ENCODE measurements around the gene BTBD16.

GRCh38 chr10:122245136-122245535, 26.0 kb upstream of the BTBD16 start:
- TF ChIP-seq CTCF (conservative IDR thresholded peaks at IDR 0.05; ENCODE audit: low read depth, low read length) = no peak
- no peak for TF ChIP-seq RAD21 (IDR thresholded peaks at IDR 0.05; ENCODE audit: low read length)
- no peak for TF ChIP-seq FOS (IDR thresholded peaks at IDR 0.05; ENCODE audit: low read depth, low read length)
- TF ChIP-seq ELK1 (IDR thresholded peaks at IDR 0.05; ENCODE audit: borderline replicate concordance, low read depth, low read length) = no peak
- TF ChIP-seq POLR2A (IDR thresholded peaks at IDR 0.05; ENCODE audit: low read depth, low read length) = no peak
- no peak for TF ChIP-seq SMC3 (IDR thresholded peaks at IDR 0.05; ENCODE audit: low read depth, low read length)
- TF ChIP-seq BHLHE40 (IDR thresholded peaks at IDR 0.05; ENCODE audit: low read depth, low read length) = no peak
- no peak for TF ChIP-seq RCOR1 (IDR thresholded peaks at IDR 0.05; ENCODE audit: insufficient replicate concordance, low read length)
- TF ChIP-seq CEBPB (IDR thresholded peaks at IDR 0.05; ENCODE audit: low read depth, low read length) = no peak
- TF ChIP-seq RFX5 (IDR thresholded peaks at IDR 0.05; ENCODE audit: low read depth, low read length) = no peak
- no peak for TF ChIP-seq MXI1 (IDR thresholded peaks at IDR 0.05; ENCODE audit: borderline replicate concordance, low read depth, low read length)

All from IMR-90 (cell line).